D721Med (cell line): ENCODE measurements around the gene NCOA6.

Experiments used
- DNase-seq: peaks from one replicate; pipeline ENCODE4 v3.0.0; 2011; ENCODE audit warnings: low spot score; ENCODE audit not compliant: insufficient read length
- FAIRE-seq: peaks from 2 replicates; lab custom pipeline; 2011; peaks lifted over from hg19 to GRCh38; lab: Jason Lieb, UNC
- TF ChIP-seq, protein P1 (sequence below): IDR thresholded peaks from 2 replicates; pipeline ENCODE4 v1.5.1; 2012; ENCODE audit warnings: mild to moderate bottlenecking, control low read depth; ENCODE audit not compliant: insufficient read depth; ENCODE audit errors: missing control alignments

NCOA6 gene

DNA sequence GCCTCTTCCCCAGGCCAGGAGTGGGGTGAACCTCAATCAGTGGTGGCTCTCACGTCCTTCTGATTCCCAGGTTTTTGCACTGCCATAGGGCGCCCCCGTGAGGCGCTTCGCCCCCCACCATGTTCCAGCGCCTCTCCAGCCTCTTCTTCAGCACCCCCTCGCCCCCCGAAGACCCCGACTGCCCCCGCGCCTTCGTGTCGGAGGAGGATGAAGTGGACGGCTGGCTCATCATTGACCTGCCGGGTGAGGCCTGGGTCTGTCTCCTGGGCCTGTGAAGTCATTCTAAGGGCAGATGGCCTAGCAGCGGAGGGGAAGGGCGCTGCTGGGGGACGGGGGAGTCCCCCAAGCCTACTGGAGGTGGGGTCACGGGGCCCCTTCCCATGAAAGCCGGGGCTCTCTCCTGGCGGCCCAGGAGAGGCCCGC is 116.8 kb downstream of the NCOA6 start:
- FAIRE-seq: no peak
- TF ChIP-seq, protein P1, sequence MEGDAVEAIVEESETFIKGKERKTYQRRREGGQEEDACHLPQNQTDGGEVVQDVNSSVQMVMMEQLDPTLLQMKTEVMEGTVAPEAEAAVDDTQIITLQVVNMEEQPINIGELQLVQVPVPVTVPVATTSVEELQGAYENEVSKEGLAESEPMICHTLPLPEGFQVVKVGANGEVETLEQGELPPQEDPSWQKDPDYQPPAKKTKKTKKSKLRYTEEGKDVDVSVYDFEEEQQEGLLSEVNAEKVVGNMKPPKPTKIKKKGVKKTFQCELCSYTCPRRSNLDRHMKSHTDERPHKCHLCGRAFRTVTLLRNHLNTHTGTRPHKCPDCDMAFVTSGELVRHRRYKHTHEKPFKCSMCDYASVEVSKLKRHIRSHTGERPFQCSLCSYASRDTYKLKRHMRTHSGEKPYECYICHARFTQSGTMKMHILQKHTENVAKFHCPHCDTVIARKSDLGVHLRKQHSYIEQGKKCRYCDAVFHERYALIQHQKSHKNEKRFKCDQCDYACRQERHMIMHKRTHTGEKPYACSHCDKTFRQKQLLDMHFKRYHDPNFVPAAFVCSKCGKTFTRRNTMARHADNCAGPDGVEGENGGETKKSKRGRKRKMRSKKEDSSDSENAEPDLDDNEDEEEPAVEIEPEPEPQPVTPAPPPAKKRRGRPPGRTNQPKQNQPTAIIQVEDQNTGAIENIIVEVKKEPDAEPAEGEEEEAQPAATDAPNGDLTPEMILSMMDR: peak; percentile 42
- no peak for DNase-seq

DNA sequence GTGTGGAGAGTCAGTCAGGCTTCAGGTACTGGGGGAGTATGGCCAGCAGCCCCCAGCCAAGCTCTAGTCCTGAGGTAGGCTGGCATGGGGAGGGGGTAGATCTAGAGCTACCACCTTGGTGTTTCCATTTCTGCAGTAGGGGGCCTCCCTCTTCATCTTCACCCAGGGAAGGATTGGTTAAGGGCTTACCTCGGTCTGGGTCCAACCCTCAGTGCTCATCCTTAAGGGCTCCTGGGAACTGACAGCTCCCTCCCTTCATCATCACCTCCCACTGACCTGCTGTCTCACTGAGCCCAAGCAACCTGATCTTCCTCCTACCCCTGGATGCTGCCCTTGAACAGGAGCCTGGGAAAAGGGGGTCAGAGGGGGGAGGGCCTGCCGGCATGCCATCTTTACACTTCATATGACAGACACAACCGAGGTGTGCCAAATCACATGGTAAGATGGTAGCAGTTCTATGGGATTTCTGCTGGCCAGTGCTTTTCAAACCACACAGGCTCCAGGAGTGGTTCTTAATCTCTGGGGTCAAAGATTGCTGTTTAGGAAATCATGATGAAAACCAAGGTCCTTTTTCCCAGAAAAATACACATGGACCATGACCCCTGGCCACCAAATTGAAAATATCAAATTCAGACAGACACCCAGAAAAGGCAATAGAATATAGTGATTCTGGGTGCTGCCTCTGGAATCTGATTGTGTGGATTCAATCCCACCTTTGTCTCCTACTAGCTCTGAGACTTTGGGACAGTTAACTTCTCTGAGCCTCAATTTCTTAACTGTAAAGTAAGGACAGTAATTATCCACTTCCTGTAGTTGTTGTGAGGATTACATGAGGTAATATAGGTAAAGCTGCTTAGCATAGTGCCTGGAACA is 118.3 kb downstream of the NCOA6 start:
- DNase-seq (no peak), FAIRE-seq (no peak)
- TF ChIP-seq, protein P1: no peak

DNA sequence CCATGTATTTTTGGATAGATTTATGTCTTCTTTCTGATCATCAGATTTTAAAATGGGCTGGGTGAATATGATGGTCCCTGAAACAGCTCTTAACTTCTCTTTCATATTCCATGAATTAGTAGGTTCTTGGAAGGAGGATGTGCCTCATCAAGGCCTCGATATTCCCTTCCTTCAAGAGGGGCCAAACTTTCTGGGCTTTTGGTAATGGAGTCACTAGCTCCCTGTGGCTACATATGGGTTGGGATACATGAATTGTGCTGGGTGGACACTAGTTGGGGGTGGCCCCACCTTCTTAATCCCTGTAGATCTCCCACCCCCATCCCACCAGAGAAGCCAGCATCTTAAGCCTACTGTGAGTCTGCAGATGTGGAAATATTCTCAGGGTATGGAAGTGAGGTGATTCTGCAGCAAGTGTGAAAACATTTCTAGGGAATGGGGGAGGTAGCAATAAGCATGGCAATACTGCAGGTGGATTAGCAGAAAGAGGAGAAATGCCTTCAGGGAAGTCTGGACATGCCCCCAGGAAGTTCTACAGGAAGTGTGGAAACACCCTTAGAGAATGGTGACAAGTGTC is 119.1 kb downstream of the NCOA6 start:
- TF ChIP-seq, protein P1: no peak
- FAIRE-seq: no peak
- DNase-seq: no peak

DNA sequence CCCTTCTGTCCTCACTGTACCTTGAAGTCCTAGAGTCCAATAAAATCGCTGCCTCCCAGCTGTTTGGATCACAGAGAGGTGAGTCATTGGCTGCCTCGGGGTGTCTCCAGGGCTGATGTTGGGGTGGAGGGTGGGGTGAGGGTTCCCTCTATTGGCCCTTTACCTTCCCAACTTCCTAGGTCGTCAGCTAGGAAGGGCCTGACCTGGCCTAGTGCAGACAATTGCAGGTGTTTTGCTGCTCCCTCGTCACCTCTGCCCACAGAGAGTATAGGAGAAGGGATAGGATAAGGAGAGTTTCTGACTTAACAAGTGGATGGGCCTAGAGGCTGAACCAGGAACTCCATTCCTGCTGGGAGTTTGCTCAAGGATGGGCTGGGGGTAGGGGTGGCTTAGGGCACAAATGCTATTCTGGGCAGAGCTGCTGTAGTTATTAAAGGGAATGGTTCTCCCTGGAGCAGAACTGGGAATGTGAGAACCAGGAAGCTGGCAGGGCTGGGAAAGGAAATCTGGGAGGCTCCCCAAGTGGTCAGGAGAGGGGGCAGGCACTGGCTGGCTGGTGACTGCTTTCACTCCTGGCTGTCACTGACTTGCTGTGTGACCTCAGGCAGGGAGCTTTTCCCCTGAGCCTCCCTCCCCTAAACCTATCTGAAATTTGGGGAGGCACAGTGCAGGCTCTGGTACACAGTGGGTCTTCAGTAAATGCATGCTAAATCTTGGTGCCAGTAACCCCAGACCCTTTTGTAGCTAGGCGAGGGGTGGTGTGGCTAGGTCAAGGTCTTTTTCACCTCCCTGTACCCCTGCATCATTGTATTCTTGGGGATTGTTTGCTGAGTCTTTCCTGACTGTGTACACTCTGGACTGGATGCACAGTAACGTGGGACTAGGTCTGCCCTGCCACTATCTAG is 119.8 kb downstream of the NCOA6 start:
- no peak for FAIRE-seq
- TF ChIP-seq, protein P1: no peak
- DNase-seq: no peak

DNA sequence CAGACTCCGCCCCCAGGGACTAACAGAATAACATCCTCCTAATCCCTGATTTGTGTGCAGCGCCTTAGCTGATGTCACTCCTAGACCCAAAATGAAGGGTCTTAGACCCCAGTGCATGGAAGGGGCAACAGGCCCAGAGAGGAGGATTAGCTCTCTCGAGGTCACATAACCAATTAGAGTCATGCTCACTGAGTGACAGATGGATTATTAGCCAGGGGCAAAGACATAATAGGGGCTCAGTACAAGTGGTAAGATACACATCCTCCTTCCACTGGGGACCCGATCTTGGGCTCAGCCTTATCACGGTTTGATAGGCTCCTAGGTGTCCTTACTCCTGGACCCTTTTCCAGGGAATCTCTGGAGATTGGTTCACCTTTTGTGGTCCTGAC is 120.4 kb downstream of the NCOA6 start:
- DNase-seq: no peak
- TF ChIP-seq, protein P1: no peak
- no peak for FAIRE-seq

DNA sequence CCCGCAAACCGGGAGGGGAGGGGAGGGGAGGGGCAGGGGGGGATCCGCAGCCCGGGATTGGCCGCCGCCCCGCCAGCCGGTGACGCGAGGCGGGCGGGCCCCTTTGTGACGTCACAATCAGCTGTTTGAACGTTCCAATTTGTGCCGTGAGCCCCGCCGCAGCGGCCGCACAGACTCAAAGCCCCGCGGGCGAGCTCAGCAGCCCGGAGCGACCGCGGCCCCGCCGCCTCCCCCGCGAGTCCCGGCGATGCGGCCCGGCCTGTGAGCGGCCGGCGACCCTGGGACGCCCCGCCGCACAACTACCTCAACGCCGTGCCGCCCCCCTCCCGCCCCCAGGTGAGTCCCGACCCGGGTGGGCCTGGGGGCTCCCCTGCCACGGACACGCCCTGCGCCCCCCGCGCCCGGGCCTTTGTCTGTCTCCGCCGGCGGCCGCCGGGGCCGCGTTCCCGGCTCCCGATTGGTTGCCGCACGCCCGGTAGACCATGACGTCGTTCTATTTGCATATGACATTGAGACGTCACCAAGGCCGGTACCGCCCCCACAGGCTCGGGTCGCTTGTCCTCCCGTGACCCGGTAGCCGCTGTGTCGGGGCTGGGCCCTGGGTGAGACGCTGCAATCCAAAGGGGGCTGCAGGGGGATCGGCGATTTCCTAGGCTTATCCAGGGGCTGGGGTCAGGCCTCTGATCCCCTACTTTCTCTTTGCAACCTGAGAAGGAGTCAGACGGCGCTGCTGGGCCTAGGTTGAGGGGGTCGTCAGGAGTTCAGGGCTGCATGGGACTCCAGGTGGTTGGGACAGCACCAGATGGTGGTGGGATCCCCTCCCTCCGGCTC is 121.1 kb downstream of the NCOA6 start, which contains the start of gene TP53INP2:
TP53INP2 (plus strand) TSS at position 168 of the 831 bp plus-strand sequence. CDS start 4,396 bp downstream, outside the sequence.
- TF ChIP-seq, protein P1: no peak
- peak; percentile 48 for DNase-seq
- no peak for FAIRE-seq
